Breast epithelium (tissue), 3 donors: ENCODE data around the gene ZMYM2.

ENCODE experiments used
- POLR2A ChIP-seq: fragments of 450-650 bp; IDR thresholded peaks from one replicate; pipeline ENCODE4 v1.6.1; 2016; ENCODE audit warnings: antibody characterized with exemption, mild to moderate bottlenecking, moderate library complexity
- TF ChIP-seq, protein P1 (sequence below), 3 donors: fragments of 450-650 bp; IDR thresholded peaks; one replicate each; pipeline ENCODE4 v1.5.1; 2016 to 2017; ENCODE audit warnings: antibody characterized with exemption in 3 of 3, mild to moderate bottlenecking in 3 of 3, moderate library complexity in 3 of 3

DNA sequence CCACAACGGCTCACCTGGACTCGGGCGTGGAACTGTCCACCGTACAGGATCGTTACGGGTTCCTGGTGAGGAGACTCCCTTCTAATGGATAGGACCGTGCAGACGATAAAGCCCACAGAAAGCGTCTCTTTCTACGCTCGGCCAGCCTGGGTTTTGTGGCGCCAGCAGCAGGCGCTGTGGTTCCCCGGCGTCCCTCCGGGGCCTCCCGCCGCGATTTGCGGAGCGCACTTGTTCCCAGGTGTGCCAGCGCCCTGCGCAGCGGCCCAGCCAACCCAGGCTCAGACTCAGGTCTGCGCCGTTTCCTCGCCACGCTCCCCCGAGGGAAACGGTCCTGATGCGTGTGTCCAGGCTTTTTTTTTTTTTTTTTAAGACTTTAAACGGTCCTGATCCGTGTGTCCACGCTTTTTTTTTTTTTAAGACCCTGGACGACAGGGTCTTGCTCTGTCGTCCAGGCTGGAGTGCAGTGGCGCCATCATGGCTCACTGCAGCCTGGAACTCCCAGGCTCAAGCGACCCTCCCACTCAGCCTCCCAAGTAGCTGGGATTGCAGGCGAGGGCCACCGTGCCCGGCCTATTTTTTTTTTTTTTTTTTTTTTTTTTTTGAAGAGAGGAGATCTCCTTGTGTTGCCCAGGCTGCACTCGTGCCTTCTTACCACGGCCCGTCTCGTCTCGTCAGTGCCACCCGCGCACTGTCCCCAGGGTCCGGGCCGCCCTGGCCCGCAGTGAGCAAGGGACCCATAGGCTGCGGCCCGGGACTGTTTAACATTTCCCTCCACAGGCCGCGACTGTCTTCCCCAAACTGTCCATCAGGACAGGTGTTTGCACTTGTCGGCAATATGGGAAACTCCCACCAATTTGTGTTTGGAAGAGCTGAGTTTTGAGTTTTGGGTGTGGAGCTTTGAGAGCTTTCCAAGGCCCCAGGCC, 178.5 kb downstream of the ZMYM2 start:
- TF ChIP-seq POLR2A, result no peak
- TF ChIP-seq, protein P1, sequence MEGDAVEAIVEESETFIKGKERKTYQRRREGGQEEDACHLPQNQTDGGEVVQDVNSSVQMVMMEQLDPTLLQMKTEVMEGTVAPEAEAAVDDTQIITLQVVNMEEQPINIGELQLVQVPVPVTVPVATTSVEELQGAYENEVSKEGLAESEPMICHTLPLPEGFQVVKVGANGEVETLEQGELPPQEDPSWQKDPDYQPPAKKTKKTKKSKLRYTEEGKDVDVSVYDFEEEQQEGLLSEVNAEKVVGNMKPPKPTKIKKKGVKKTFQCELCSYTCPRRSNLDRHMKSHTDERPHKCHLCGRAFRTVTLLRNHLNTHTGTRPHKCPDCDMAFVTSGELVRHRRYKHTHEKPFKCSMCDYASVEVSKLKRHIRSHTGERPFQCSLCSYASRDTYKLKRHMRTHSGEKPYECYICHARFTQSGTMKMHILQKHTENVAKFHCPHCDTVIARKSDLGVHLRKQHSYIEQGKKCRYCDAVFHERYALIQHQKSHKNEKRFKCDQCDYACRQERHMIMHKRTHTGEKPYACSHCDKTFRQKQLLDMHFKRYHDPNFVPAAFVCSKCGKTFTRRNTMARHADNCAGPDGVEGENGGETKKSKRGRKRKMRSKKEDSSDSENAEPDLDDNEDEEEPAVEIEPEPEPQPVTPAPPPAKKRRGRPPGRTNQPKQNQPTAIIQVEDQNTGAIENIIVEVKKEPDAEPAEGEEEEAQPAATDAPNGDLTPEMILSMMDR (IDR thresholded peaks at IDR 0.05), result no peak
